ENCODE results near the gene PDLIM4. TPM values are rescaled to one million over a fixed set of nuclear protein-coding genes. Genes with fewer than 3 reads are reported as not detected.

PDLIM4 gene
- polyA plus RNA-seq, 1 donor from 2014 or later: not detected

DNA sequence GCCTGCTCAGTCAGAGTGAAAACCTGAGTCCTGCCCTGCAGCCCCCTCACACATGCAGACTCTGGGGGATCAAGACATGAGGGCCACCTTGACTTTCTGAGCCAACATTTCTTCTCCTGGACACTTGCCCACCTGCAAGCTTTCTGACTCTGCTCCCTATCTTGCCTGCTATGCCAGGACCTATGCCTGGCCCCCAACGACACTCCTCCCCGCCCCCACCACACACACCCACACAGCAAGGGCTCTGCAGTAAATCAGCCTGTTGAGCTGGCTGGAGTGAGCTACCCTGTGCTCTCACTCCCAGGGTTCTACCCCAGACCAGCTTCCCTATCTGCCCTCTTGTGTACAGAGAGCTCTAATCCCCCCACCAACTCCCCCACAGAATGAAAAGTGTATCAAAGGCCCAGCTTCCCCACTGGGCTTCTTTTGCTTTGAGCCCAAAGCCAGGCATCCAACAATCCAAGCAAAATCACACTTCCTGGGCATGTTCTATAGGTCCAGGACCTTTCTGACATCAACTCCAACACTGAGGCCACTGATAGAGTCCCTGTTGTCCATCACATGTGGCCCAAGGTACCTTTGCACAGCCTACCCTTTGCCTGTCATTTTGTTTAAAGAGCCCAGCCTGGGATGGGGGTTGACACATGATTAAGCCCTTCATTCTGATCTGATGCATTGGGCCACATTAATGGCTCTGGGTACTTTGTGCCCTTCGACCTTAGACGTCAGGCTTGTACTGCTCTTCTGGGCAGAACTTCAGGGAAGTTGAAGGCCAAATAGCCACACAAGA lies 7.2 kb downstream of the PDLIM4 start:
- Histone ChIP-seq H3K9ac (ENCODE audit: low read length) (no peak overlapping the region), H3K9me3 (ENCODE audit: low read length) (no peaks in the 10 kb centered on the region), H4K20me1 (ENCODE audit: insufficient read depth) (no peaks in the 10 kb centered on the region), H3K36me3 (ENCODE audit: insufficient read depth, low read length) (no peaks in the 10 kb centered on the region), H2AFZ (ENCODE audit: low read depth, low read length) (no peak overlapping the region), H3K4me3 (ENCODE audit: low read length) (no peak overlapping the region), H3F3A (ENCODE audit: insufficient read depth, low read length, poor library complexity, severe bottlenecking) (no peaks in the 10 kb centered on the region), H3K79me2 (replicated peaks; ENCODE audit: insufficient read depth, low read length) (no peaks in the 10 kb centered on the region), H3K4me2 (ENCODE audit: low read length) (no peak overlapping the region), H3K9me2 (ENCODE audit: insufficient read depth, low read length) (no peaks in the 10 kb centered on the region), H3K27ac (ENCODE audit: low read length) (no peak overlapping the region), H3K27me3 (ENCODE audit: insufficient read depth, low read depth, low read length) (no peaks in the 10 kb centered on the region)
- TF ChIP-seq EZH2 (IDR thresholded peaks at IDR 0.05; ENCODE audit: borderline replicate concordance, insufficient read depth, low read length, poor library complexity, severe bottlenecking) (no peak), MXI1 (conservative IDR thresholded peaks at IDR 0.05; ENCODE audit: poor library complexity, severe bottlenecking) (no peak), SMC3 (conservative IDR thresholded peaks at IDR 0.05; ENCODE audit: poor library complexity) (no peak), RAD21 (conservative IDR thresholded peaks at IDR 0.05) (no peak), TAF1 (IDR thresholded peaks at IDR 0.05; ENCODE audit: low read depth) (no peak), POLR2AphosphoS5 (IDR thresholded peaks at IDR 0.05) (no peak), EP300 (conservative IDR thresholded peaks at IDR 0.05; ENCODE audit: poor library complexity, severe bottlenecking) (no peak)
- TF ChIP-seq, protein P1, sequence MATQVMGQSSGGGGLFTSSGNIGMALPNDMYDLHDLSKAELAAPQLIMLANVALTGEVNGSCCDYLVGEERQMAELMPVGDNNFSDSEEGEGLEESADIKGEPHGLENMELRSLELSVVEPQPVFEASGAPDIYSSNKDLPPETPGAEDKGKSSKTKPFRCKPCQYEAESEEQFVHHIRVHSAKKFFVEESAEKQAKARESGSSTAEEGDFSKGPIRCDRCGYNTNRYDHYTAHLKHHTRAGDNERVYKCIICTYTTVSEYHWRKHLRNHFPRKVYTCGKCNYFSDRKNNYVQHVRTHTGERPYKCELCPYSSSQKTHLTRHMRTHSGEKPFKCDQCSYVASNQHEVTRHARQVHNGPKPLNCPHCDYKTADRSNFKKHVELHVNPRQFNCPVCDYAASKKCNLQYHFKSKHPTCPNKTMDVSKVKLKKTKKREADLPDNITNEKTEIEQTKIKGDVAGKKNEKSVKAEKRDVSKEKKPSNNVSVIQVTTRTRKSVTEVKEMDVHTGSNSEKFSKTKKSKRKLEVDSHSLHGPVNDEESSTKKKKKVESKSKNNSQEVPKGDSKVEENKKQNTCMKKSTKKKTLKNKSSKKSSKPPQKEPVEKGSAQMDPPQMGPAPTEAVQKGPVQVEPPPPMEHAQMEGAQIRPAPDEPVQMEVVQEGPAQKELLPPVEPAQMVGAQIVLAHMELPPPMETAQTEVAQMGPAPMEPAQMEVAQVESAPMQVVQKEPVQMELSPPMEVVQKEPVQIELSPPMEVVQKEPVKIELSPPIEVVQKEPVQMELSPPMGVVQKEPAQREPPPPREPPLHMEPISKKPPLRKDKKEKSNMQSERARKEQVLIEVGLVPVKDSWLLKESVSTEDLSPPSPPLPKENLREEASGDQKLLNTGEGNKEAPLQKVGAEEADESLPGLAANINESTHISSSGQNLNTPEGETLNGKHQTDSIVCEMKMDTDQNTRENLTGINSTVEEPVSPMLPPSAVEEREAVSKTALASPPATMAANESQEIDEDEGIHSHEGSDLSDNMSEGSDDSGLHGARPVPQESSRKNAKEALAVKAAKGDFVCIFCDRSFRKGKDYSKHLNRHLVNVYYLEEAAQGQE (IDR thresholded peaks at IDR 0.05; ENCODE audit: borderline replicate concordance): no peak
- TF ChIP-seq, protein P2, sequence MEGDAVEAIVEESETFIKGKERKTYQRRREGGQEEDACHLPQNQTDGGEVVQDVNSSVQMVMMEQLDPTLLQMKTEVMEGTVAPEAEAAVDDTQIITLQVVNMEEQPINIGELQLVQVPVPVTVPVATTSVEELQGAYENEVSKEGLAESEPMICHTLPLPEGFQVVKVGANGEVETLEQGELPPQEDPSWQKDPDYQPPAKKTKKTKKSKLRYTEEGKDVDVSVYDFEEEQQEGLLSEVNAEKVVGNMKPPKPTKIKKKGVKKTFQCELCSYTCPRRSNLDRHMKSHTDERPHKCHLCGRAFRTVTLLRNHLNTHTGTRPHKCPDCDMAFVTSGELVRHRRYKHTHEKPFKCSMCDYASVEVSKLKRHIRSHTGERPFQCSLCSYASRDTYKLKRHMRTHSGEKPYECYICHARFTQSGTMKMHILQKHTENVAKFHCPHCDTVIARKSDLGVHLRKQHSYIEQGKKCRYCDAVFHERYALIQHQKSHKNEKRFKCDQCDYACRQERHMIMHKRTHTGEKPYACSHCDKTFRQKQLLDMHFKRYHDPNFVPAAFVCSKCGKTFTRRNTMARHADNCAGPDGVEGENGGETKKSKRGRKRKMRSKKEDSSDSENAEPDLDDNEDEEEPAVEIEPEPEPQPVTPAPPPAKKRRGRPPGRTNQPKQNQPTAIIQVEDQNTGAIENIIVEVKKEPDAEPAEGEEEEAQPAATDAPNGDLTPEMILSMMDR (IDR thresholded peaks at IDR 0.05; ENCODE audit: poor library complexity, severe bottlenecking): no peak

DNA sequence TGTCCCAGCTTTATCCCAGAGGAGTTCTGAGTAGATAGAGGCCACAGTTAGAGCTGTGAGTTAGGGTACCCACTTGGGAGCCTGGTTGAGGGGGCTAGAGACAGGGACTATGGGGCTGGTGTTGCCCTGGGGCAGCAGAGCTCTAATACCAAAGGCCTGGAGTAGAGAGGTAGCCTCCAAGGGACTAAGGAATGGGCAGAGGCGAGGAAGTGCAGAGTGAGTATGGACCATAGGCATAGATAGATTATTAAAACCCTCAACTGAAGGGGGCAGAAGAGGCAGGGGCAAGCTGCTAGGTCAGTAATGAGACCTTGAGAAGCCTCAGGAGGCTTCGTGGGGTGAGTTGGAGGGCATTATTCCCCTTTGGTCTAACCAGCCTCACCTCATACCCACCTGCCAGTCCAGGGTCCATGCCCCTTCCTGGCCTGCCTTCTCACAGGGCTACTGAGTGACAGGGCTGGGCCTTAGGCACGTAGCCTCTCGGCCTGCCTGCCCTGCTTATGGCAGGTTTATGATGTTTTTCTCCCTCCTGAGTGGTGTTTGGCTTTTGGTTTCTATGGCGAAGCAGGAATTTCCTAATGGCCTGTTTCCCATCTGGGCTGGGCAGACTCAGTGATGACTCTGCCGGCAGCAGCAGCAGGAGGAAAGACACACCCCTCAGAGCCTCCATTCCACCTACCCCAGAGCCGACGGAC lies 8.0 kb downstream of the PDLIM4 start:
- Histone ChIP-seq H3K4me3 (ENCODE audit: low read length) (no peak overlapping the region), H3F3A (ENCODE audit: insufficient read depth, low read length, poor library complexity, severe bottlenecking) (no peaks in the 10 kb centered on the region), H3K36me3 (ENCODE audit: insufficient read depth, low read length) (no peaks in the 10 kb centered on the region), H3K9ac (ENCODE audit: low read length) (no peak overlapping the region), H4K20me1 (ENCODE audit: insufficient read depth) (no peaks in the 10 kb centered on the region), H3K9me2 (ENCODE audit: insufficient read depth, low read length) (no peaks in the 10 kb centered on the region), H3K79me2 (replicated peaks; ENCODE audit: insufficient read depth, low read length) (no peaks in the 10 kb centered on the region), H3K9me3 (ENCODE audit: low read length) (no peaks in the 10 kb centered on the region), H3K4me2 (ENCODE audit: low read length) (no peak overlapping the region), H3K27me3 (ENCODE audit: insufficient read depth, low read depth, low read length) (no peaks in the 10 kb centered on the region), H3K27ac (ENCODE audit: low read length) (no peak overlapping the region), H2AFZ (ENCODE audit: low read depth, low read length) (no peak overlapping the region)
- TF ChIP-seq MXI1 (conservative IDR thresholded peaks at IDR 0.05; ENCODE audit: poor library complexity, severe bottlenecking) (no peak), RAD21 (conservative IDR thresholded peaks at IDR 0.05) (no peak), SMC3 (conservative IDR thresholded peaks at IDR 0.05; ENCODE audit: poor library complexity) (no peak)
- TF ChIP-seq, protein P1 (IDR thresholded peaks at IDR 0.05; ENCODE audit: borderline replicate concordance): no peak

Measured in neural cell (in vitro differentiated cells).